ENCODE measurements around the gene SLC34A1. TPM values are rescaled to one million over a fixed set of nuclear protein-coding genes. Genes with fewer than 3 reads are reported as not detected.

SLC34A1 gene
- total RNA-seq, 2 experiments from 2014 or later, result 0.35 to 0.63 TPM

DNA sequence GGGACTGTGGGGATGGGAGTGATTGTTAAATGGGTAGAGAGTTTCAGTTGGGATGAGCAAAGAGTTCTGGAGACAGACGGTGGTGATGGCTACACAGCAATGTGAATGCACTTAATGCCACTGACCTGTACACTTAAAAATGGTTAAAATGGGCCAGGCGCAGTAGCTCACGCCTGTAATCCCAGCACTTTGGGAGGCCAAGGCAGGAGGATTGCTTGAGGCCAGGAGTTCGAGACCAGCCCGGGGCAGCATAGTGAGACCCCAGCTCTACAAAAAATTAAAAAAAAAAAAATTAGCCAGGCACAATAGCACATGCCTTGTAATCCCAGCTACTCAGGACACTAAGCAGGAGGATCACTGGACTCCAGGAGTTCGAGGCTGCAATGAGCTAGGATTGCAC is 40.5 kb upstream of the SLC34A1 start:
- ChIA-PET POLR2A (interaction anchor here (0.7 kb wide), 2 partner anchors 128 to 443 kb away, joined by 3 to 6 read pairs; no protein-coding TSS in a partner anchor), CTCF (ENCODE audit: unreplicated experiment) (no interaction called here)
- Histone ChIP-seq H3K4me3 (ENCODE audit: low read depth, low read length, poor library complexity, severe bottlenecking) (no peak overlapping the region), H2AFZ (ENCODE audit: low read length) (no peak overlapping the region), H4K20me1 (ENCODE audit: insufficient read depth, low read length) (0 out of 2 replicates have a peak, but pooled peaks cover 4% of the 10 kb centered on the region), H3K36me3 (ENCODE audit: insufficient read depth, low read length) (peaks cover 84% of the 10 kb centered on the region), H3K9me2 (ENCODE audit: insufficient read depth, low read length) (no peaks in the 10 kb centered on the region), H3K4me1 (ENCODE audit: insufficient read depth, low read length, poor library complexity, severe bottlenecking) (peaks cover 11% of the 10 kb centered on the region), H3K9me3 (ENCODE audit: low read length) (no peaks in the 10 kb centered on the region), H3K4me2 (ENCODE audit: low read length) (no peak overlapping the region), H3K79me2 (ENCODE audit: insufficient read depth, low read depth, low read length) (peaks cover 76% of the 10 kb centered on the region), H3K27ac (ENCODE audit: low read depth, low read length, poor library complexity, severe bottlenecking) (no peak overlapping the region)
- intact Hi-C loops (cut with micrococcal nuclease; ENCODE audit: unreplicated experiment), result no loop called here
- DNase-seq (ENCODE audit: low spot score), result no peak
- BruUV-seq (replicated peaks), result no TSS peak
- TF ChIP-seq EZH2phosphoT487 (IDR thresholded peaks at IDR 0.05; ENCODE audit: borderline replicate concordance, low read depth, low read length), result no peak
- no peak for TF ChIP-seq CTCF (conservative IDR thresholded peaks at IDR 0.05; ENCODE audit: low read length)

GRCh38 chr5:177344891-177345290 is 39.3 kb upstream of the SLC34A1 start:
- no peak overlapping the region for H3K27ac ChIP-seq (ENCODE audit: low read depth, low read length, poor library complexity, severe bottlenecking)
- H3K9me3 ChIP-seq (ENCODE audit: low read length), result no peaks in the 10 kb centered on the region
- POLR2A ChIA-PET, result interaction anchor here (0.7 kb wide), 2 partner anchors 44 to 165 kb away, joined by 3 read pairs; no protein-coding TSS in a partner anchor
- H3K79me2 ChIP-seq (ENCODE audit: insufficient read depth, low read depth, low read length), result peaks cover 82% of the 10 kb centered on the region
- H3K4me2 ChIP-seq (ENCODE audit: low read length), result no peak overlapping the region
- H3K4me1 ChIP-seq (ENCODE audit: insufficient read depth, low read length, poor library complexity, severe bottlenecking), result peaks cover 22% of the 10 kb centered on the region
- no peak overlapping the region for H3K4me3 ChIP-seq (ENCODE audit: low read depth, low read length, poor library complexity, severe bottlenecking)
- 0 out of 2 replicates have a peak, but pooled peaks cover 4% of the 10 kb centered on the region for H4K20me1 ChIP-seq (ENCODE audit: insufficient read depth, low read length)
- CTCF ChIA-PET (ENCODE audit: unreplicated experiment), result no interaction called here
- intact Hi-C loops (cut with micrococcal nuclease; ENCODE audit: unreplicated experiment), result no loop called here
- no TSS peak for BruUV-seq (replicated peaks)
- TF ChIP-seq CTCF (conservative IDR thresholded peaks at IDR 0.05; ENCODE audit: low read length), result no peak
- TF ChIP-seq EZH2phosphoT487 (IDR thresholded peaks at IDR 0.05; ENCODE audit: borderline replicate concordance, low read depth, low read length), result no peak
- H3K36me3 ChIP-seq (ENCODE audit: insufficient read depth, low read length), result peaks cover 81% of the 10 kb centered on the region
- no peak overlapping the region for H2AFZ ChIP-seq (ENCODE audit: low read length)
- no peaks in the 10 kb centered on the region for H3K9me2 ChIP-seq (ENCODE audit: insufficient read depth, low read length)
- no peak for DNase-seq (ENCODE audit: low spot score)

DNA sequence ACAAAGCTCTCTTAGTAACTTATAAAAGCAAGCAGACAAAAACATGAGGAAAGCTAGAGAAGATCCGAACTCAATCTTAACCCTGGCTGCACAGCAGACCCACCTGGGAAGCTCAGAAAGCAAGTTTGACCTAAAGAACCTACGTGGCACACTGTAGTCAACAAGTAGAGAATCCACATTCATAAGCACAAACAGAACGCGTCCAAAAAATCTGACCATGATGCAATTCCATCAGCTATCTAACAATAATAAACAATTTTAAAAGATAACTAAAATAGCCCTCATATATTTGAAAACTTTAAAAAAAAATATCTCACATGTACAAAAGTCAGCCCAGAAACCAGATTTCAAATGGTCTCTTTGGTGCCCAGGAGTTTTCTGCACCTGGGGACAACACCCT is 37.4 kb upstream of the SLC34A1 start:
- TF ChIP-seq EZH2phosphoT487 (IDR thresholded peaks at IDR 0.05; ENCODE audit: borderline replicate concordance, low read depth, low read length) (no peak), CTCF (conservative IDR thresholded peaks at IDR 0.05; ENCODE audit: low read length) (no peak)
- Histone ChIP-seq H3K36me3 (ENCODE audit: insufficient read depth, low read length) (peaks cover 67% of the 10 kb centered on the region), H4K20me1 (ENCODE audit: insufficient read depth, low read length) (peaks cover 11% of the 10 kb centered on the region; the same call in 1 of the 2 replicates), H3K27ac (ENCODE audit: low read depth, low read length, poor library complexity, severe bottlenecking) (no peak overlapping the region), H2AFZ (ENCODE audit: low read length) (no peak overlapping the region), H3K9me2 (ENCODE audit: insufficient read depth, low read length) (no peaks in the 10 kb centered on the region), H3K4me2 (ENCODE audit: low read length) (no peak overlapping the region), H3K79me2 (ENCODE audit: insufficient read depth, low read depth, low read length) (peaks cover 86% of the 10 kb centered on the region), H3K4me3 (ENCODE audit: low read depth, low read length, poor library complexity, severe bottlenecking) (no peak overlapping the region), H3K9me3 (ENCODE audit: low read length) (no peaks in the 10 kb centered on the region), H3K4me1 (ENCODE audit: insufficient read depth, low read length, poor library complexity, severe bottlenecking) (peaks cover 33% of the 10 kb centered on the region)
- DNase-seq (ENCODE audit: low spot score), result no peak
- ChIA-PET CTCF (ENCODE audit: unreplicated experiment) (no interaction called here), POLR2A (interaction anchor here (1.0 to 2.1 kb wide), 3 partner anchors 10 to 43 kb away, joined by 3 to 6 read pairs (median 3); no protein-coding TSS in a partner anchor)
- no TSS peak for BruUV-seq (replicated peaks)
- intact Hi-C loops (cut with micrococcal nuclease; ENCODE audit: unreplicated experiment), result no loop called here

Measured in OCI-LY7 (cell line).